GM18520 (cell line): Measurements from ENCODE around the gene TMEM87B.
"Not testable (repeated sequence)": the region's sequence is repeated elsewhere in the genome, so short reads cannot be mapped to it uniquely, and the experiment has no call there.

ENCODE experiments used
- ATAC-seq: cut with Tn5 transposase; IDR thresholded peaks from one replicate; pipeline ENCODE4 v1.9.1; 2021; ENCODE audit not compliant: unreplicated experiment

TMEM87B gene

DNA sequence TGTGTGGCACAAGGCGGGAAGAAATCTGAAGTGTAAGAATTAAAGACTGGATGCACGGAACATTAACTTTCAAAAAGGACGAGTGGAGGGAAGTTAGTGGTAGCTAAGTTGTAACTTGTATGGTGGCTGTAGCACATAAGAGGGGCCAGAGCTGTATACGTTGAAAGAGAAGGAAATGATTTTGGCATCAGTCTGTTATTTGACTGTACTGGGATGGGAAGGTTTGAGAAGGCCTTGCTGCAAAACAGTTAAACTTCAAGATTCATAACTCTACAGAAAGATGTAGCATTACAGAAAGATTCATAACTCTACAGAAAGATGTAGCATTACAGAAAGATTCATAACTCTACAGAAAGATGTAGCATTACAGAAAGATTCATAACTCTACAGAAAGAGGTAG is 58.3 kb downstream of the TMEM87B start:
- ATAC-seq, result not testable (repeated sequence)

DNA sequence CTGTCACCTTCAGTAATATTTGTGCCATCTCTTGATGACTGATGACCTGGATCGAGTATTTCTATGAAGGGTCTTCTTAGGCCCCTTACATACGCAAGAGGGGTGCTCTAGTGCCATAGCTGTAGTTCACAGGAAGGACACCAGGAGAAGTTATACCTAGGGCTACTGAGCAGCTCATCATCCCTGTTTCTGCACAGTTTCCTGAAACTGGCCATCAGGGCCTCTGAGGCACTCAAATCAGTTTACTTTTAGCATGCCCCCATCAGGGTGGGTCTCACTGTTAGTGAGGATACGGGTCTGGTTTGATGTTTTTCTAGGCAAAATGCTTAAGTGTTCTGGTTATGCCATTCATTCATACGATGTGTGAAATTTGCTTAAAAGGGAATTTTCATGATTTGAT is 63.1 kb downstream of the TMEM87B start:
- ATAC-seq, result no peak

DNA sequence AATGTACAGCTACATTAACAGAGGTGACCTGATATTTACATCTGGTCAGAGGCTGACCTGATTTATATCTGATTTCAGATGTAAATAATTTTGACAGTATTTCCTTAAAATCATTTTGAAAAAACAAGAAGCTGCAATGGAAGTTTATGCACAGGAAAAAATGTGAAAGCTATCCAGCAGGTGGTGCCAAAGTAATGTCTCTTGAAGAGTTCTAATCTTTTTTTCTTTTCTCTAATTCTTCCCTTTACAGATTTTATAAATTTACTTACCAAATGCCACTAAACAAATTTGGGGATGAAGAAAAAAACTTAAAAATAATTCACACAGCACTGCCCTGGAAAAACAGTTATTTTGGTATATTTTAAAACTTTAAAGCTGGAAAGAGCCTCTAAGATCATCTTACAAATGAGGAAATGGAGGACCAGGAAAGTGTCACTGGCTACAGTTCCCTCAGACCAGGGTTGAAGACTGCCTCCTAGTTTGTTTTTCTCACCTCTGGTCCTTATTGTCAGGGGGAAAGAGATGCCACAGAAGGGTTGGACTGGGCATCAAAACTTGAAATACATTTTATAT is 66.7 kb downstream of the TMEM87B start:
- ATAC-seq, result no peak

DNA sequence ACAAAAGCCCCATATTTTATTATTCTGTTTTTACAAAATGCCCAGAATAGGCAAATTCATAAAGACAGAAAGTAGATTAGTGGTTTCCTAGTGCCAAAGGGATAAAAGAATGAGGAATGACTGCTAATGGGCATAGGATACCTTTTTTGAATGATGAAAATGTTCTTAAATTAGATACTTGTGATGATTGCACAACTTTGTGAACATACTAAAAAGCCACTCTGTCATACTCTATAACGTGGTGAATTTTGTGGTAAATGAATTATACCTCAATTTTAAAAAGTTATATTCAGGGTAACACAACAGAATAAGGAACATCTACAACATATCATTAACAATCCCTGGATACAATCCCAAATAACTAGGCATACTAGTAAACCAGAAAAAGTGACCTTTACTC is 74.0 kb downstream of the TMEM87B start:
- no peak for ATAC-seq

DNA sequence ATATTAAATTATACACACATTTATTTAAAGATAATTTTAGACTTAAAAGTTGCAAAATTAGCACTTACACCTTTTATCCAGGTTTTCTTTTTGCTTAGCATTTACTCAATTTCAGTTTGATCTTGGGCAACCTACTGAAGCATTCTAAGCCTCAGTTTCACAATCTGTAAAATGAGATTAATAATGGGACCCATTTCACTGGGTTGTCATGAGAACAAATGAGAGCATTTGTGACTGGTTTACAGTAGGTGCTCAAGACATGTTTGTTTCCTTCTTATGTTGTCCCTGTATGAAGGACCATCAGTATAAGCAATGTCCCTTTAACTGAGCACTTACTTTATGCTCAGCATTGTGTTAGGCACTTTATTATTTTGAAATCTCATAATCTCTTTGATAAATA is 78.3 kb downstream of the TMEM87B start:
- ATAC-seq, result no peak

DNA sequence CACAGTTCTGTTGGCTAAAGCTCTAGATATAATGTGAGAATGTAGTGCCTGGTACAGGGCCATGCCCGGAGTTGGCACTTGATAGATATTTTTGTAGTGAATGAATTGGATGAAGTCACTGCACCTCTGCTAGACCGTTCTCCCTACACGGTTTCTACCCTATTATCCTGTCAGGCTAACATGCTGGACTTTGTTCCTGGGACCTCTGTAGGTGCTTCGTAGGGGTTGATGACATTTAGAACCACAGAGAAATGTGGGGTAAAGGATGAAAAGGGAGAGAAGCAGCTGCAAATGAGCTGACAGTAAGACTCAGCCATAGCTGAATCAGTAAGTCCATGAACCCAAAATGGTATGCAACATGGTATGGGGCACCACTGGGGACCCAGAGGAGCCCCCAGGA is 79.1 kb downstream of the TMEM87B start:
- no peak for ATAC-seq

DNA sequence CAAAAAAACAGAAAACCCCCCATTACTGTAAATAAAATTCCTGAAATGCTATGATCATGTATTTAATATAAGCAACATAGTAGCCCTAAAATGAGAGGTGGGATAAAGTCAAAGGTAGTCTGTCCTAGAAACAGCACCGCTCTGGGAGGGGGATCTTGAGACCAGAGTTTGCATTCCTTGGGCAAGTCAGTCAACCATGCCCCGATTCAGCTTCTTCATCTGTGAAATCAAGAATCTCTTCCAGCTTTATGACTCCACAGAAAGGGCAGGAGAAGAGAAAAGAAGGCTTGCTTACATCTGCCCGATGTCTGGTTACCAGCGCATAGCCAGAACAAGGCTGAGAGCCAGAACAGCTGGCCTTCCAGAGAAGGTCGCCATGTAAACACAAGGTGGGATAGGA is 81.0 kb downstream of the TMEM87B start:
- ATAC-seq, result no peak

DNA sequence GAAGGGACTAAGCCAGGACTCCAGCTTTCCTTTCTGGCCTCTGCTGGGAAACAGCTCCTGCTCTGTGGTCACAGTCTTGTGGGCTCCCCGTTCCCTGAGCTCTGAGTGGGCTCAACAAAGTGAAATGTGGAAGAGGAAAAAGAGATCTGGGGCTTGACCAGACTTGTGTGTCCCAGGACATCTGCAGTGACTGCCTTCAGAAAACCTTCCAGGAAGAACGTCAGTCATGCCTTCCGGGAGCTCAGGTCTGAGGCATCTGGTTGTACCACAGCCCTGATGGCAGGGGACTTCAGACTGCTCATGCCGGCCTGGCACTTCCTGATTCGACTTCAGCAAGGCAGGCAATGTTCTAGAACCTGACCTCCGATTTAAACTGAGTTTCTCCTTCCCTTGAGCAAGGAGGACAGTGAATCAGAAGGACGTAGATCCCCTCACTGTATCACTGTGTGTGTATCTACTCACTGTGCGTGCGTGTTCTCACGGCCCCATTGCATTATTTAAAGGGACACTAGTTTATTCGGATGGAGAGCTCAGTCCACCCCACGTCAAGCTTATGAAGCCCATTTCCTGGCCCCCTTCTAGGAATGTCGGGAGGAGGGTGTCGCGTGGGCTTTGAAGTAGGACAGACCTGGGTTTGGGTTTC is 82.6 kb downstream of the TMEM87B start:
- ATAC-seq, result no peak

DNA sequence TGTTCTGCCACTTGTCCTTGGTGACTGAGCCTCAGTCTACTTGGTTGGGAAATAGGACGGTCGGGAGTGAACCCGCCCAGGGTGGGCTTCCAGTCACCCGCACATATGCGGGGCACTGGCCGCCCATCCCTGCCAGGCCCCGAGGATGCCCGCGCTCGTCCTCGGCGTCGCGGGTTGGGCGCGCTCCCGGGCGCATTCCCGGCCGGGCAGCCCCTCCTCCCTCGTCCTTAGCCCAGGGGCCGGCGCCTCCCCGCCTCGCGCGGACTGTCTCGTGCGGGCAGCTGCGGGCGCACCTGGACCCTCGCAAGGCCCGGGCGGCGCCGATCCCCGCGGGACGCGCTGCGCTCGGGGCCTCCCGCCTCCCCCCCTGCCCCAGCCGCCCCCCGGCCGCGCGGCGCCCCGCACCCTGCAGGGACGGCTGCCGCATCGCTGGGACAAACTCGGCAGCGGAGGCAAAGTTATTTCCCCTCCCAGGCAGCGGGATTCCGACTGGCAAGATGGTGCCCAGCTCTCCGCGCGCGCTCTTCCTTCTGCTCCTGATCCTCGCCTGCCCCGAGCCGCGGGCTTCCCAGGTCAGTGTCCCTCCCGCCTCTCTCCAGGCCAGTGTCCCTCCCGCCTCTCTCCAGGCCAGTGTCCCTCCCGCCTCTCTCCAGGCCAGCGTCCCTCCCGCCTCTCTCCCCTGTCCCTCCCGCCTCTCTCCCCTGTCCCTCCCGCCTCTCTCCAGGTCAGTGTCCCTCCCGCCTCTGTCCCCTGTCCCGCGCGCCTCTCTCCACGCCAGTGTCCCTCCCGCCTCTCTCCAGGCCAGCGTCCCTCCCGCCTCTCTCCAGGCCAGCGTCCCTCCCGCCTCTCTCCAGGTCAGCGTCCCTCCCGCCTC is 83.3 kb downstream of the TMEM87B start, which contains the start of gene FBLN7:
Gene FBLN7 (plus strand): TSS at position 227 of the 874 bp plus-strand sequence. CDS start 271 bp downstream, at position 498.
- ATAC-seq, result no peak

DNA sequence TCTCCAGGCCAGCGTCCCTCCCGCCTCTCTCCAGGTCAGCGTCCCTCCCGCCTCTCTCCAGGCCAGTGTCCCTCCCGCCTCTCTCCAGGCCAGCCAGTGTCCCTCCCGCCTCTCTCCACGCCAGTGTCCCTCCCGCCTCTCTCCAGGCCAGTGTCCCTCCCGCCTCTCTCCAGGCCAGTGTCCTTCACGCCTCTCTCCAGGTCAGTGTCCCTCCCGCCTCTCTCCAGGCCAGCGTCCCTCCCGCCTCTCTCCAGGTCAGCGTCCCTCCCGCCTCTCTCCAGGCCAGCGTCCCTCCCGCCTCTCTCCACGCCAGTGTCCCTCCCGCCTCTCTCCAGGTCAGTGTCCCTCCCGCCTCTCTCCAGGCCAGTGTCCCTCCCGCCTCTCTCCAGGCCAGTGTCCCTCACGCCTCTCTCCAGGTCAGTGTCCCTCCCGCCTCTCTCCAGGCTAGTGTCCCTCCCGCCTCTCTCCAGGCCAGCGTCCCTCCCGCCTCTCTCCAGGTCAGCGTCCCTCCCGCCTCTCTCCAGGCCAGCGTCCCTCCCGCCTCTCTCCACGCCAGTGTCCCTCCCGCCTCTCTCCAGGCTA is 84.1 kb downstream of the TMEM87B start:
- ATAC-seq, result not testable (repeated sequence)

DNA sequence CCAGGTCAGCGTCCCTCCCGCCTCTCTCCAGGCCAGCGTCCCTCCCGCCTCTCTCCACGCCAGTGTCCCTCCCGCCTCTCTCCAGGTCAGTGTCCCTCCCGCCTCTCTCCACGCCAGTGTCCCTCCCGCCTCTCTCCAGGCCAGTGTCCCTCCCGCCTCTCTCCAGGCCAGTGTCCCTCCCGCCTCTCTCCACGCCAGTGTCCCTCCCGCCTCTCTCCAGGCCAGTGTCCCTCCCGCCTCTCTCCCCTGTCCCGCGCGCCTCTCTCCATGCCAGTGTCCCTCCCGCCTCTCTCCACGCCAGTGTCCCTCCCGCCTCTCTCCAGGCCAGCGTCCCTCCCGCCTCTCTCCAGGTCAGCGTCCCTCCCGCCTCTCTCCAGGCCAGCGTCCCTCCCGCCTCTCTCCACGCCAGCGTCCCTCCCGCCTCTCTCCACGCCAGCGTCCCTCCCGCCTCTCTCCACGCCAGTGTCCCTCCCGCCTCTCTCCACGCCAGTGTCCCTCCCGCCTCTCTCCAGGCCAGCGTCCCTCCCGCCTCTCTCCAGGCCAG is 84.7 kb downstream of the TMEM87B start:
- ATAC-seq, result not testable (repeated sequence)

DNA sequence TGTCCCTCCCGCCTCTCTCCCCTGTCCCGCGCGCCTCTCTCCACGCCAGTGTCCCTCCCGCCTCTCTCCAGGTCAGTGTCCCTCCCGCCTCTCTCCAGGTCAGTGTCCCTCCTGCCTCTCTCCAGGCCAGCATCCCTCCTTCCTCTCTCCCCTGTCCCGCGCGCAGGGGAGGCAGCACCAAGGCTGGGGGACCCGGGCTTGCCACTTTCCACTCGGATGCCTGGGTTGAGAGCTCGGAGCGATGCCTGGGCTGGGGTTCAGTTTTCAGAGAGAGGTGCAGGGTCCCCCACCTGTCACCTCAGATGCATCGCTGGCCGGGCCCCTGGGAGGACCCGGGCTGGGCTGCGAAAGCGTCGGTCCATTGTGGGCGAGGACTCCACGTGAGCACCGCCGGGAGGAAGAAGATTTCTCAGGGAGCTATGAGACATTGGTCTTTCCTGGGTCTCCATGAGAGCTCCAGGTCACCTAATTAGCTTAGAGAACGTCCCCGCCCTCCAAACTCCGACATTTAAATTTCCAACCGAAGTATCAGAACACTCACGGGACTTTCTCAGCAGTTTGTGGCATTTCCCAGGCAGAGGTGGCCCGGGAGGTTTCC is 85.2 kb downstream of the TMEM87B start:
- no peak for ATAC-seq

DNA sequence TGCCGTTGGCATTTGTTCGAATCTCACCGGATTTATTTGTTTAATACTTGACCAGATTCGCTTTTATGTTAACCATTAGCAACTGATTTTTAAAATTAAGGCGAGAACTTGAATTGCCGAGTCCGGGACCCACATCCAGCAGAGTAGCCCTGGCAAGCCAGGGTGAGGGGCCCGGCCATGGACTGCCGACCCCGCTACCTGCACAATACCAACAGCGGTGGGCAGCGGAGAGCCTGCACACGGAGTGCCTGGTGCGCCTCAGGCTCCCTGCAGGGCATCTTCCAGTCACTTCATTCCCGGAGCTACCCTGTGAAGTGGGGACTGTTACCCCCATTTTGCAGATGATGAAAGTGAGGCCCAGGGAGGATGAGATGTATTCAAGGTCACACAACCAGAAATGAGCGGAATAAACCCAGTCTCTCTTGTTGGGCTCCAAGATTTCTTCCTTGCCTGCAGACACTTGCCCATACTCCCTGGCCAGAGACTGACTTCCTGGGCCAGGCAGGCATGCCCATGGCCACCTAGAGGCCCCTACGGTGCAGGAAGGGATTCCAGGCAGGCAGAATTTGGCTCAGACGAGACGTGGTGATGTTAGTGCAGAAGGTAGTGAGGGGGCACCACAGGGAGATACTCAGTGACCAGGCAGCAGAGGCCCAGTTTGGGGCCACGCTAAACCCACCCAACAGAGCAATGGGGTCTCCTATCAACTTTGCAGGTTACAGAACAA is 86.0 kb downstream of the TMEM87B start:
- no peak for ATAC-seq

DNA sequence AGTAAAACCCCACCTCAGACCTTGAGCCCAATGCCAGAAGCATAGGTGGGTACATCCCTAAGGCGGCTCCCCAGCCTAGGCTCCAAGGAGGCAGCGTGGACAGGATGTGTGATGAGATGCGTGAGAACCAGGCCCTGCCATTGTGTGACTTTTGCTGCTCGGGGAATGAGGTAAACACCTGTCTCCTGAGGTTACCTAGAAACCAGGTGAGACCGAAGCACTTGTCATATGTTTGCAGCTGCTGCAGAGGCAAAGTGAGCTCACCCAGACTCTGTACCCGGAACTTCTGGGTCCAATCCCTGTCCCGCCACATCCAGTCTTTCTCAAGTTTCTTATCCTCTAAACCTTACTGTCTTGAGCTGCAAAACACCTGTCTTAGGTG is 86.5 kb downstream of the TMEM87B start:
- no peak for ATAC-seq

DNA sequence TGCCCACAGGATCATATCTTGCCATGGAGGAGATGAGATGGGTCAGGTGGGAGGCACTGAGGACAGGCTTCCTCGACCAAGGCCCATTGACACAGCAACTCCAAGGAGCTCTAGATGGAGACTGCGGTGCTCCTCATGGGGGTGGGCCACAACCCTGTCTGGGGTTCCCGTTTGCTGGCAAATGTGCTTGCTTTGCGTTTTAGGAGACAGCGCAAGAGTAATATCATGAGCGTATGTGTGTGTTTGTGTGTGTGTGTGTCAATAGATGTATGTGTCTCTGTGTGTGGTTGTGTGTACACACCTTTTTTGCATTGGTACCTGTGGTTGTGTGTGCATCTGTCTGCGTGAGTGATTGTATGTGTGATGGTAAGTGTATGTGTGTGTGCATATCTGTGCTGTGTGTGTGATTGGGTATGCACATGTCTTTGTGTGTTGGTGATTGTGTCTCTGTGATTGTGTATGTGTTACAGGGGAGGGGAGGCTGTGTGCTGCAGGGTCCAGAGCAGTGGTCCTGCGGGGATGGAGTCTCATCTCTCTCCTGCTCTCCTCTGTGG is 87.5 kb downstream of the TMEM87B start:
- ATAC-seq, result no peak

DNA sequence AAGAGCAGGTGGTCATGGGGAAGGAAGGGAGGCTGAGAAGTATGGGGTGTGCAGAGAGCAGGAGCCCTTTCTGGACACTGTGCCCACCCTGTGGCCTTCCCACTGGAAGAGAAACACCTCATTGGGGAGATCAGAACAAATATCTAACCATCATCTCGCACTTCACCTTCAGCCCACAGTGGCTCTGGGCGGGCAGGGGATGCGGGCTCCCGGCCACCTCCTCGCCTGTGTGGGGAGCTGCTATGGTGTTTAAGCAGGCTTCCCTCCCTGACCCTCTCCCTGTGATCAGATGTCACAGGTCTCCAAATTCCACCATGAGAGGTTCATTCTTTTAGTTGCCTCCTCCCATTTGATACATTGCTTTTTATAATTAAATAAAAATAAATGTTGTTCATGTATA is 88.1 kb downstream of the TMEM87B start:
- no peak for ATAC-seq

DNA sequence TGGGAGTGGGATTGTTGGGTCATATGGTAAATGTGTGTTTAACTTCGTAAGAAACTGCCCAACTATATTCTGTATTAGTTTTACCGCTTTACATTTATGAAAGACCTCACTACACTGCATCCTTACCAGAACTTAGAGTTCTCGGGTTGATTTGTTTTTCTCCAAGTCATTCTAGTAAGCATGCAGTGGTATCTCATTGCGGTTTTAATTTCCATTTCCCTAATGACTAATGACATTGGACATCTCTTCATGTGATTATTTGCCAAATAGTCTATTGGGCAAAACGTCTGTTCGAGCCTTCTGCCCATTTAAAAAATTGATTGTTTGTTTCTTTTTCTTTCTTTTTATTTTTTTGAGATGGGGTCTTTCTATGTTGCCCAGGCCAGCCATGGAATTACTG is 89.9 kb downstream of the TMEM87B start:
- ATAC-seq, result no peak

DNA sequence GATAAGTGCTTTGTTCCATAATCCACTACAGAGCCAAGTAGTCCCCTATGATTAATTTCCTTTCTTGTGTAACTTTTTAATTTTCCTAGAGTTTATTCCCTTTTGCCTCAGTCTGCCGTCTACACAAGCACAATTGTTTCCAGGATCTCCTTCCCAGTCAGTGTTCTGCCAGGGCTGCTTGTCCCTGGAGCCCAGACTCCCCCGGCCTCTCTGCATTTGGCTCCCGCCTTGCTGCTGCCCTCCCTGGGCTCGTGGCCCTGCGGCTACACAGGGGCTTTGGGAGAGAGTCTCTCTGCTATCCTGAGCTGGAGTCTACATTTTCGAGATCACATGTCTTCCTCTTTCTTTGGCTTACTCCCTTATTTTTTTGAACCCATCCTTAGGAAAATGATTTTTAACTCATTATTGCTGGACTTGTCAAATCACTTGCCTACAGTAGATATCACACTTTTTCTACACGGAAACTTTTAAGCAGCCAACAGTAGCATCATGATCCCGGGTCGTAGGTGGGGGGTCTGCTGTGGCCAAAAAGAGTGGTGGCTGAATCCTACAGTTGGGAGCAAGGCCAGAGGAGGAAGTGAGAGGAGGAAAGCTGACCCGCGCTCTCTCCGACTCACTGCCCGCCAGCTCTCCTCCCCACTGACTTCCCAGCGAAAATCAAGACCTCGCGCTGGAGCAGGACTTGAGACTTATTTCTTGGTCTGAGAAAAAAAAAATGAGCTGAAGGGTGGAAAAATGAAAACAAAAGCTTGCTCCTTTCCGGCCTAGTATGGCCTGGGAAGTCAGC is 92.5 kb downstream of the TMEM87B start:
- ATAC-seq, result no peak

DNA sequence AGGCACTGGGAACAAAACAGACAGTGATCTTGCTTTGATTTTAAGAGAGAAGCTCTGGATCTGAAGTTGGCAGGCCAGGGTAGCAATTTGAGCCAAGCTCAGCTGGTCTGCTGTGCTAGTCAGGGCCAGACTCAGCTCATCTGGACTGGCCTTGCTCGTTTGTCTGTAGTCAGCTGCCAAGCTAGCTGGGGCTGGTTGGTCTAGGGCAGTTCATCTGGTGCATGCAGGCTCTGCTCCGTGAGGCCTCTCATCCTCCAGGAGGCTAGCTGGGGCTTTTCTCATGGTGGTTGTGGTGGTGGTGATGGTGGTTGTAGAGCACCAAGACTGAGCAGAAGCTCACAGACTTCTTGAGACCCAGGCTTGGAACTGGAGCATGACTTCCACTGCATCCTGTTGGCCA is 93.4 kb downstream of the TMEM87B start:
- ATAC-seq, result no peak
